ENCODE results near the gene EYA4.

DNA sequence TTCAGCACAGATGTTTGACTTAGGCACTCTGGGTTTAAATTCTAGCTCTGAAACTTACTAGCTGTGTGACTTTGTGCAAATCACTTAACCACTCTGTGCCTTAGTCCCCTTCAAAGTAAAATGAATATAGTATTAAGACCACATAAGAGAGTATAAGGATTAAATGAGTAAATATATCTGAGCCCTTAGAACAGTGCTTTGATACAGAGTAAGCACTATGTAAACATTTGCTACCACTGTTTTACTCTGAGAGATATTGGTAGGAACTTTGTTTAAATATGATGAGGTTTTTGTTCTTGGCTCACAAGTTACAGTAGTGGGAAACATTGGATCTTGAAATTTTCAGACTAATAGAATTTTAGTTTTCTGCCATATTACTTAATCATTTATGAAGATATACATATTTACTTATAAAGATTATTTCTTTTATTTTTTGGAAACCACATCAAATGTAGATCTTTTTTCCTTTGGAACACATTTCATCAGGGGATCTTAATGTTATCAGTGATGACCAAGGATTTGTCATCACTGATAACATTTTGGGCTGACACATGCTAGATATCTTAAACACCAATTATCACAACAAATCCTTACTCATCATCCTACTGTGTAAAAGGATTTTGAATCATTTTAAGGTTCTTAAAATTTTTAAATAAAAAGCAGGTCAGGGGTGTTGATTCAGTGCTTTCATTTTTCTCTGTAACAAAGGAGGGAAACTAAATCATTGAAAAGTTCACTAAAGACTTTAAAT, 226.2 kb downstream of the EYA4 start:
- TF ChIP-seq, protein P1, sequence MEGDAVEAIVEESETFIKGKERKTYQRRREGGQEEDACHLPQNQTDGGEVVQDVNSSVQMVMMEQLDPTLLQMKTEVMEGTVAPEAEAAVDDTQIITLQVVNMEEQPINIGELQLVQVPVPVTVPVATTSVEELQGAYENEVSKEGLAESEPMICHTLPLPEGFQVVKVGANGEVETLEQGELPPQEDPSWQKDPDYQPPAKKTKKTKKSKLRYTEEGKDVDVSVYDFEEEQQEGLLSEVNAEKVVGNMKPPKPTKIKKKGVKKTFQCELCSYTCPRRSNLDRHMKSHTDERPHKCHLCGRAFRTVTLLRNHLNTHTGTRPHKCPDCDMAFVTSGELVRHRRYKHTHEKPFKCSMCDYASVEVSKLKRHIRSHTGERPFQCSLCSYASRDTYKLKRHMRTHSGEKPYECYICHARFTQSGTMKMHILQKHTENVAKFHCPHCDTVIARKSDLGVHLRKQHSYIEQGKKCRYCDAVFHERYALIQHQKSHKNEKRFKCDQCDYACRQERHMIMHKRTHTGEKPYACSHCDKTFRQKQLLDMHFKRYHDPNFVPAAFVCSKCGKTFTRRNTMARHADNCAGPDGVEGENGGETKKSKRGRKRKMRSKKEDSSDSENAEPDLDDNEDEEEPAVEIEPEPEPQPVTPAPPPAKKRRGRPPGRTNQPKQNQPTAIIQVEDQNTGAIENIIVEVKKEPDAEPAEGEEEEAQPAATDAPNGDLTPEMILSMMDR (IDR thresholded peaks at IDR 0.05; ENCODE audit: low read length), result no peak
- TF ChIP-seq EZH2 (optimal IDR thresholded peaks at IDR 0.05; ENCODE audit: low read depth, low read length), result no peak

All from MM.1S (cell line).